Loucy (cell line): ENCODE measurements around the gene MEIOSIN.

ENCODE experiments used
- CTCF ChIP-seq: fragments of 200-600 bp; sonication (generic); conservative IDR thresholded peaks from 2 replicates; pipeline ENCODE4 v1.5.1; 2014; ENCODE audit warnings: mild to moderate bottlenecking, antibody characterized with exemption, low read length
- EZH2phosphoT487 ChIP-seq: fragments of 200-600 bp; IDR thresholded peaks from 2 replicates; pipeline ENCODE4 v1.6.1; 2018; ENCODE audit warnings: antibody characterized with exemption, mild to moderate bottlenecking, moderate library complexity, borderline replicate concordance

- TF ChIP-seq CTCF (no peak), EZH2phosphoT487 (no peak)
Measured at GRCh38 chr19:45763691-45764294, 30.6 kb downstream of the MEIOSIN start.
